HG03439 (cell line): ENCODE results near the gene MGLL.

Experiments used
- ATAC-seq: cut with Tn5 transposase; IDR thresholded peaks from one replicate; pipeline ENCODE4 v1.9.1; 2021; ENCODE audit warnings: mild to moderate bottlenecking, moderate library complexity; ENCODE audit not compliant: unreplicated experiment

MGLL gene

DNA sequence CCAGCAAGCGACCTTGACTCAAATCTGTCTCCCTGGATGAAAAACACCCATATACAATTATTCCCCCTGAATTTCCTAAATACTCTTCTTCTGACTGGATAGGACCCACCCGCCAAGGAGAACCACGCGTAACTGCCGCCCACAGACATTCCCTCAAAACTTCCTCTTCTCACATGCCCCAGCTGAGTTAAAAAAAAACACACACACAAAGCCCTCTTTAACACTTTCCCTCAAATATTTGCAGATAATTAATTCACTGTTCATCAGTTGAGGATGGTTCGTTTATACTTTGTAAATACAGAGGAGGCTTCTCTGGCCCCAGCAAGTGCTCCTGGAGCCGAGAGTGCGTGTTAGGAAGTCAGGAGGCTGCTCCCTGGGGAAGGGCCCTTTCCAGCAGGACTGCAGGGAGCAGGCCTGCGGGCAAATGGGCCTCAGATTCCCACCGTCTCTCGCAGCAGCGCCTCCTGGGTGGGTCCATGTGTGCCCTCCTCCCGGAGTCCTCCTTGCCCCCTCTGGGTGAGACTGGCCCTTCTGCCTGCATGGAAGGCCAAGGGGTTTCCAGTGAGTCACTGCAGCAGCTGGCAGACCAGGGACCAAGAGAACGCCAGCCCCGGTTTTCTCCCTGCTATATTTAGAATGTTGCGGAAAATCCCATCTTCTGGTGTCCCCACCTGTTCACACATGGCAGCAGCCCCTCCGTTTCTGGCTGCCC is 46.8 kb downstream of the MGLL start:
- no peak for ATAC-seq

DNA sequence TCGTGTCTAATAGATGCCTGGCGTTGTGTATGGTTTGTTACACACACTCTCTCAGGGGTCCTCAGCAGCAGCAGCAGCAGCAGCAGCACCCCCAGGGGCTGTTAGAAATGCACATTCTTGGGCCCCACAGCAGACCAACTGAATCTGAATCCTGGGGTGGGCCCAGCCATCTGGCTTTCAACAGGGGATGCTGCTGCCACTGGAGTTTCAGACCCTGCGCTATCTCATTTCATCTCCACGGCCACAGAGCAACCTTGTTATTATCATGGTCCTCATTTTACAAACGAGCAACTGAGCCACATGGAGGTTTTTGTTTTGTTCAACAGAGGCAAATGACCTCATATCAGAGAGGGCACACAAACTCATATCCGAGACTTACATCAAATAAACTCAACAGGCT is 47.7 kb downstream of the MGLL start:
- ATAC-seq, result no peak

DNA sequence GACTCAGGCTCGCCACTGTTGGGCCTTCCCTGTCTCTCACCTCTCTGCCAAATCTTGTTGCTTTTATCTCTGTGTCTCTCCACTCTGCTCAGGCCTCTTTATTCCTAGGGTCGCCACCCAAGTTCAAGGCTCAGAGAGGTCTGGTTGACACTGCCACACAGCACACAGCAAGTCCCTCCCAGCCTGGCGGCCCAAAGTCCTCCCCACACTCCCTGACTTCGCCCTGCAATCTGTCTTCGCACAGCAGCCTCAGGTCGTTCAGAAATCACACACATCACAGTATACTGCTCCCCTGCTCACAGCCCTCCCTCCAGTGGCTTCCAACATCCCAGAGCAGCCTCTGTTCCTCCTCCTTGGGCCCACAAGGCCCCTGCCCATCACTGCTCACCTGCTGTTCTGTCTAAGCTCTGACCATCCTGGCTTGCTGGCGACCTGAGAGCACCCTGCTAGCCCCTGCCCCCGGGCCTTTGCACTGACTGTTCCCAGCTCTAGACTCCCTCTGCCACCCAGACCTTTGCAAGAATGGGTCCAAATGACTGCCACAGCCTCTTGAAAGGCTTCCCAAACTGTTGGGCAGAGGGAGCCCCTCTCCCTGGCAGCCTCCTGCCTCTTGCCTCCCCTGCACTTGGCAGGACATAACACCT is 48.4 kb downstream of the MGLL start:
- ATAC-seq, result no peak

DNA sequence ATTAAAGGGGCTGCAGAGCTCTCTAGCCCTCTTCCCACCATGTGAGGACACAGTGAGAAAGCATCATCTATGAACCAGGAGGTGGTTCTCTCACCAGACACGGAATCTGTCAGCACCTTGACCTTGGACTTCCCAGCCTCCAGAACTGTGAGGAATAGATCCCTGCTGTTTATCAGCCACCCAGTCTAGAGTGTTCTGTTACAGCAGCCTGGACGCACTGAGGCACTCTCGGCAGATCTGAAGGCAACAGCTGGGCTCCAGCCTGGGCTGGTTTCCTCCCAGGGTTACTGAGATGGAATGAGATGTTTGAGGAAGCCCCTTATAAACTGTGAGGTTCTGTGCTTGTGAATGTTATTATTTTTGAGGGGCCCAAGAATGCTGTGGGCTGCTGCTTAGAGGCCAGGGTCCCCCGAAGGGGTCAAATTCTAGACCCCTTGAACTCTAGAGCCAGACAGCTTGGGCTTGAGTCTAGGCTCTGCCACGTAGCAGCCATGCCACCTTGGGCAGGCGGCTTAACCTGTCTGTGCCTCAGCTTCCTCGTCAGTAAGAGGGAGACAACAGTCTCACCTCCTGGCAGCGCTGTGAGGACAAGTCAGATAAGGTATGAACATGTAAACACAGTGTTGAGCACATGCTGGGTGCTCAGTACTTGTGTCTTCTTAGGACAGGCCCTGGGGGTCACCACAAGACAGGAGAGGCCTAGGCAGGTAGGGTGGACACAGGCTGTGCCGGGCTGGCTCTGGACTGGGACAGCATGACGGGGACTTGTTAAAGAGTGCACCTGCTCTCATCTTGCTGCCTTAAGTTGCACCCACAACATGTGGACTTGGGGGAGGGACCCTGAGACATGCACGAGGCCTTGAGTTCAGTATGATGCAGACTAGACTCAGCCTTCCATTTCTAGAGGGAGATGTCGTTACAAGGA is 49.2 kb downstream of the MGLL start:
- ATAC-seq, result no peak

DNA sequence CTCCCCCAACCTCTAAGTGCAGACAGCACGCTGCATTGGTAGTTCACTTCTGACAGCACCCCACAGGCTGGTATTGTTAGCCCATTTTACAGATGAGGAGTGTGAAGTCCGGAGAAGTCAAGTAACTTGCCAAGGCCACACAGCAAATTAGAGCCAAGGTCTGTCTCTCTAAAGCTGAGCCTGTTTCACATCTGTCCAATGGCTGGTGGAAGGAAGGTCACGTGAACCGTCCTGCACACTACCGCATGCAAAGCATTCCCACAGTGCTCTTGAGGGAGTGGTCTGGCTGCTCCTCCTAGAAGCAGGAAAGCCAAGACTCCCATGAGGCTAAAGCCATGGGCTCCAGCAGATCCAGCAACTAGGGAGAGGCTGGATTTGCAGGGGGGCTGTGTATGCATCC is 50.0 kb downstream of the MGLL start:
- ATAC-seq, result no peak

DNA sequence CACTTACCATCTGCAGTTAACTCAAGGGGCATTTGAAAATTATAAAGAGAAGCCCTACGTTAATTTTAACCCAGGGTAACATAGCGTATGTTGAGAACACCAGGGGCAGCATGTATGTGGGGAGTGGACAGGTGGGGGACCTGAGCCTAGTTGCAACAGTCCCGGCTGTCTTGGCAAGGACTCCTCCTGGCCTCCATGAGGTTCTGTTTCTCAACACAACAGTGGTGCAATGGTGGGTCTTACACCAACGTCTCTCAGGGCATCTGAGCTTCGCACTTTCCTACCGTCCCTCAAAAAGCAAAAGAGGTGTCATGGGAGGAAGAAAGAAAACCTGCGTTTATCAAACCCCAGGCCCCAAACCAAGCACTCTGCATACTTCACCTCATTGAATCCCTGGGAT is 50.6 kb downstream of the MGLL start:
- no peak for ATAC-seq

DNA sequence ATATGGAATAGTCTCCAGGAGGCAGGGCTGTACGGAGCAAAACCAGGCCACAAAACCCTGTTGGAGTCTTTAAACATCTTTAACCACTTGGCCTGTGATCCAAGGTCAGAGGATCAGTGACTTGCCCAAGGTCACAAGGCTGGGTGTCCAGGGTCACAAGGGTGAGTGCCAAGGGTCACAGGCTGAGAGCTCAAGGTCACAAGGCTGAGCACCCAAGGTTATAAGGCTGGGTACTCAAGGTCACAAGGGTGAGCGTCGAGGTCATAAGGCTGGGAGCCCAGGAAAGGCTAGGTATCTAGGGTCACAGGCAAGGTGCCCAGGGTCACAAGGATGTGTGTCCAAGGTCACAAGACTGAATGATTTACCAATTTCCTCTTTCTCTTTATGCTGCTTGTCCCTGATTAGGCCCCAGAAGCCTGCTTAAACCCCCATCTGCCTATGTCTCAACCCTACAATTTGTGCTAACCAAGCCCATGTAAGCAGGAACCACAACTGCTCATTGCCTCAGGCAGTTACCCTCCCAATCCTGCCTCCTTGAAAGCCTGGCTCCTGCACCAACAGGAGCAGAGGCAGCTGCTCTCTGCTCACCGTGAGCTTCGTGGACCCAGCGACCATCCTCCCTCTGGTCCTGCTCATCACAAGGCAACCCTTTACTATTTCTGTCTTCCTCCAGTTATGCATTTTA is 51.5 kb downstream of the MGLL start:
- no peak for ATAC-seq

DNA sequence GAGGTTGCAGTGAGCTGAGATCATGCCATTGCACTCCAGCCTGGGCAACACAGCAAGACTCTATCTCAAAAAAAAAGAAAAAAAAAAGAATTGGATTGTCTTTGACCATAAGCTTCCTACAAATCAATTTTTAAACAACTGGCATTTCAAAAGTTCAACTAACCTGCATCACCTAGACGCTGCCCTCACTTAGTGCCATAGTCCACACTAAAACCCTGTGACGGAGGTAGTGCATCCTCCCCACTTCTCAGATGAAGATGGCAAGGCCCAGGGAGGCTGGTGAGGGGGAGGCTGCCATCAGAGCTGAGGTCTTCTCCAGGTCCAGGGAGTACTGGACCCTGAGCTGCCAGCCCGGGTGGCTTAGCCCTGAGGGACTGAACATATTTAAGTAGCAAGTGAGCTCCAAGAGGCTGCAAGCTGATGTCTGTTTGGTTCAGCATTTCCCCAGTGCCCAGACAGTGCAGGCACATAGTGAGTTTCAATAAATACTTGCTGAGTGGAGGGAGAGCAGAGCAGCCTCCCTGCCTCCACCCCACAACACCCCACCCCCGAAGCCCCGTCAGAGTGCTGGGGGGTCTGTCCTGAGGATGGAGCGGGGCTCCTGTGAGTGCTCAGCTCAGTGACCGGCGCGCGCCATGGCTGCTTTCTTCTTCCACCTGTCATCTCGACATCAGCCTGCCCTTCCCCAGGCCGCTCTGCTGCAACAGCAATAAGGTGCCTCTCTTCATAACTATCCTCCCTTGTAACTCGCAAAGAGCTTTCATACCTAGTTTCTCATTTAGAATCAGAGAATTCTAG is 52.8 kb downstream of the MGLL start:
- no peak for ATAC-seq

DNA sequence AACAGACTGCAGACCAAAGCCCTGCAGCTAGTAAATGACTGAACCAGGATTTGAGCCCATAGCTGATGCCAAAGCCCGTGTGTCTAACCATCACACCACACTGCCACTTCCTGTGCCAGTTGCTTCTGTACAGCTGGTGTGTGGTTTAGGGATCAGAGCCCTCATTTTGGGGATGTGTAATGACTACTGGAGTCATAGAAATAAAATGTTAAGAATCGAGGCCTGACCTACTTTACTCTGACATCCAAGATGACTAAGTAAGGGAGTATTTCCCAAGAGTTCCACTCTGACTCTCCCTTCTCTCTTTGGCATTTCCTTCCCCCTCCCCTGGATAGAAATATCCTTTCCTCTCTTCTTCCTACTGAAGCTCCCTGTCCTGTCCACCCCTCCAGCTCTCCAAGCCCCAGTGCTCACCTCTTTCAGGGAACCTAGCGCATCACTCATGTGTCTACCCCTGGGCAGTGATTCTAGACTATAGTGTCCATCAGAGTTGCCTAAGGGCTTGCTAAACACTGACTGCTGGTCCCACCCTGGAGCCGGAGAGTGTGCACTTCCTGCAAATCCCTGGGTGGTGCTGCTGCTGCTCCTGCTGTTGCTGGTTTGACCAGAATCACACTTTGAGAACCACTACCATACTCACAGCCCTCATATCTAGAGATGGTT is 53.8 kb downstream of the MGLL start:
- ATAC-seq, result no peak

DNA sequence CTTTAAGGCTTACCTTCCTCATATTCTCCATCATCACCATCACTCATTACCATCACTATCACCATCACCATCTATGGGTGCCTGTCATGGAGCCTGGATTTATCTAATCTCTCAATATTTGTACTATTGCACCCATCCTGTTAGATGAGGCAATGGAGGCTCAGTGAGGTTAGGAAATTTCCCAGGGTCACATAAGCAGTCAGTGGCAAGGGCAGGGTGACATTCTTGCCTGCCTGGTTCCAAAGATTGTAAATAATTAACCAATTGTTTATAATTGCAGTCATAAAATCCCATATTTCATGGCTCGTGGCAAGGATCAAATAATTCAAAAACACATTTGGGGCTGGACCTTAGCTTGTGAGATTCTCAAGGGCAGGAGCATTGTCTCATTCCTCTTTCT is 55.2 kb downstream of the MGLL start:
- no peak for ATAC-seq

DNA sequence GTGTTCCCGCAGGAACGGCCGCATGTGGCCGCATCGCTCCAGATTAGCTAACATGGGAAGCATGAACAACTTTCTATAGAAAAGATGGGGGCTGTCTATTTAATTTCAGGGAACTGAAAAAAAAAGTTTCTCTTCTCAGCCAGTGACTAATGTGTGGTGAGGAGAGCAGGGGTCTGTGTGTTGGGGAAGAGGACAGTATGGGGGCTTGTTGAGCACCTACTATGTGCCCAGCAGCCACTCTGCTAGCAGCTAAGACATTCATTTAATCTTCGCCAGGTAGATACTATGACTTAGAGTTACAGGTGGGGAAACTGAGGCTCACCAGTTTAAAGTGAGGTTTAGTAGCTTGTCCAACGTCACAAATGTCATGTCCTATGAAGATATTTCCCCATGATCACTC is 56.6 kb downstream of the MGLL start:
- ATAC-seq, result no peak

DNA sequence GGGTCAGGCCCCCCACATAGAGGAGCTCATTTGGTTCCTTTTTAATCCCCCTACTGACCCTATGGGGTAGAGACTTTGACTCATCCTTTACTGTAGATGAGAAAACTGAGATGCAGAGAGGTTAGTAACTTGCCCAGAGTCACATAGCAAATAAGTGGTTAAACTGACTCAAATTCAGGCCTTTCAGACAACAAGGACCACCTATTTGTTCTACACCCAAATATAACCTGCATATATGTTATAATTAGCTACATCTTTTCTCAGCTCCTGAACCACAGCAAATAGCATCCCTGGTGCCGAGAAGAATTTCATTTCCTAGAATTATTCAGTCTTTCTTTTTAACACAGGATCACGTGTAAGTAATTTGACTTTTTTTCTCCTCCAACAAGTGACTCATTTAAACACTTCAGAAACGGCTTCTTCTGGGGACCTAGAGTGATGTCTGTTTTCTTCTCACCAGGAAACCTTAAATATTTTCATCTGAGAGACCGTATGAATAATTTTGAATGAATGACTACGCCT is 57.4 kb downstream of the MGLL start:
- ATAC-seq, result no peak

DNA sequence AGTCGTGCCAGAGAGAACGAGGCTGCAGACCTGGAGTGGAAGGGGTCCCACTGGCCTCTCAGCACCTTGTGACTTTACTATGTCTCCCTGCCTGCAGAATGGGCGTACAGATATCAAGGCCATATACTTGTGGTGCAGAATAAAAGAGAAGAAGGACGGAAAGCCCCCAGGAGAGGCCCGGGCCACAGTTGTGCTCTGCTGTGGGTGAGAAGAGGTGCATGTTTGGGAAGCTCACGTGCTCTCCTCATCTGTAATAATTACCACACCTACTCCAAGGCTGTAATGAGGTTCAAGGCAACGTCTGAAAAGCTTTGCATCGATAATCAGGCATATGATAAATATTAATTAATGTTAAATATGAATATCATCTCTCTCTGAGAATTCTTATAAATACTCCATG is 58.0 kb downstream of the MGLL start:
- no peak for ATAC-seq

DNA sequence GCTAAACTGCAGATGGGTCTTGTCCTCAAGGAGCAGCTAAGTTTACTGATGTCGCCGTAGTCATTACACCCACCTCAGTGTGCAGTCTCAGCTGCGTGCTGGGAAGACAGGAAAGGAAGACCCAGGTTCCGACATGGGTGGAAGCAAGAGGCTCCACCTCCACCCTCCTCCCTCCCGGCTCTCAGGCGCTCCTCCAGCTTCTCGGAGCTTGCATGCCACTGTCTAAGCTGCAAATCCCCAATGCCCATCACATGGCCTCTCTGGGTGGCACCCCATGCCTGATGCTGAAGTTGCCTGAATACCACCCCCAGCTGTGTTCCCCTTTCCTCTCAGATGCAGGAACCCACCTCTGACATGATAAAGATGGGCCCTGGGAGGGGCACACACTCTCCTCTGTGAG is 58.5 kb downstream of the MGLL start:
- no peak for ATAC-seq

DNA sequence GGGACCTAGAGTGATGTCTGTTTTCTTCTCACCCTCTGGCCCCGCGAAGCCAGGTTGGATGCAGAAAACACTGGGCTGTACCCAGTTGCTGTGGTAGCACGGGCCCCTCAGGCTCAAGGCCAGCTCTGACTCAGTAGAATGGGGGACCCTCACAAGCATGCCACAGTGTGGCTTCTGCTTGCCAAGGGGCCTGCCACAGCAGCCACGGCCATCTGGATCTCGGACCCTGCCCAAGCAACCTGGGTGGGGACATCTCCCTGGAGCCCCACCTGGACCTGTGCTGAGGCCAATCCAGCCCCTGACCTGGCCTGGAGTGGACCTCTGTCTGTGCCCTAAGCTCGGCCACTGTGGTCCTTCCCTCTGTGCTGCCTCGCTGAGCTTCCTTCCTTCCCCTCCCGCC is 59.0 kb downstream of the MGLL start:
- no peak for ATAC-seq

DNA sequence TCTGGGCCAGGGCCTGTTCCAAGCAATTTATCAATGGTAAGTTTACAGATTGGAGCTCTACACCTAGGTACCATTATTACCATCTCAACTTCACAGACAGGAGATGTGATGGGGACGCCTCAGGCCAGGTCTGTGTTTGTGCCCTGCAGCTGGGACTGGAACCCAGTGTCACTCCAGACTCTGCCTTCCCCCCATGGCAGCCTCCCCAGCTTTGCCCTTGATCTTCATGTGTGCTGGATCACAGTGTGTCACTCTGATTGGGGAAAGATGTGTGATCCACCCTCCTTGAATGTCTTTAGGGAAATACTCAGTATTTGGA is 59.6 kb downstream of the MGLL start:
- ATAC-seq, result peak; percentile 7

DNA sequence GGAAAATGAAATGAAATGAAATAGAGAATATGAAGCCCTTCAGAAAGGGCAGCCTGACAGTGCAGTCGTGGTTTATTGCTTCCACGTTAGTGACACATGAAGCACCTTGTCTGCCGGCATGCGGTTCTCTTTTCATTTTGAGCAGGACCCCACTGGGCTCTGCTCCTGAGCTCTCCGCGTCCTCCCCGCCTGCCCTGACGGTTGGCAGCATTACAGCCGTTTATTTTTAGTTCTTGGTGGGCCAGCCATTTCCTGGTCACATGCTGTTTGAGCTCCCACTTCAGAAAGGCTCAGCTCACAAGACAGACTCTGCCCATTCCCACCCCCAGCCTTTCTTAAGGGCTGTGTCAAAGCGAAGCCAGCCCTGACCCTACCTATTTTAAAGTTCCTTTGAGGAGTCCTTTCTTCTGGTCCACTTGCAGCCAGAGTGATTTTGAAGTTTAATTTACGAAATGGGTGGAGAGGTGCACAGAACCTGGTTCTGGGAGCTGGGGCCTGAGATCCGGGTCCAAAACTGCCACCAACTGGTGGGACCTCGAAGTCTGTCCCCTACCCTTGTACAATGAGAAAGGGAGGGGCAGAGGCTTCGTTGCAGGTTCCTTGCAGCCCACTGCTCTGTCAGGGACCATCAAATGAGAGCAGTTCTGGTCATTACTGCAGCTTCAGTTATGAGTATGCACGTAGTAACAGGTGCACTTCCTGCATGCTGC is 60.1 kb downstream of the MGLL start:
- ATAC-seq, result peak; percentile 52

DNA sequence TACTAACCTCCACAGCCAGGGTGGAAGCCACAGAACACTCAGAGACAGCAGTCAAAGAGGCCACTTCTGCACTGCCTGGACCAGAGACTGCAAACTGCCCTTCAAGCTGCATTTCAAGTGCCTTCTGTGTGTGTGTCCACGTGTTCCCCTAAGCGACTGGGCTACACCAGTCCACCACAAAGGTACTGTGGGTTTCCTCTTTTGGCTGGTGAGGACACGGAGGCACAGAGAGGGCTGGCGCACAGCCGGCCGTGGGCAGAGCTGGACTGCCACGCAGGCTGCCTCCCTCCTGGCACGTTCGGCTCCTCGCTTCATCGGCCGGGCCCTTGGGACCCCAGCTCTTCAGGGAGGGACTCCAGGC is 60.9 kb downstream of the MGLL start:
- no peak for ATAC-seq

DNA sequence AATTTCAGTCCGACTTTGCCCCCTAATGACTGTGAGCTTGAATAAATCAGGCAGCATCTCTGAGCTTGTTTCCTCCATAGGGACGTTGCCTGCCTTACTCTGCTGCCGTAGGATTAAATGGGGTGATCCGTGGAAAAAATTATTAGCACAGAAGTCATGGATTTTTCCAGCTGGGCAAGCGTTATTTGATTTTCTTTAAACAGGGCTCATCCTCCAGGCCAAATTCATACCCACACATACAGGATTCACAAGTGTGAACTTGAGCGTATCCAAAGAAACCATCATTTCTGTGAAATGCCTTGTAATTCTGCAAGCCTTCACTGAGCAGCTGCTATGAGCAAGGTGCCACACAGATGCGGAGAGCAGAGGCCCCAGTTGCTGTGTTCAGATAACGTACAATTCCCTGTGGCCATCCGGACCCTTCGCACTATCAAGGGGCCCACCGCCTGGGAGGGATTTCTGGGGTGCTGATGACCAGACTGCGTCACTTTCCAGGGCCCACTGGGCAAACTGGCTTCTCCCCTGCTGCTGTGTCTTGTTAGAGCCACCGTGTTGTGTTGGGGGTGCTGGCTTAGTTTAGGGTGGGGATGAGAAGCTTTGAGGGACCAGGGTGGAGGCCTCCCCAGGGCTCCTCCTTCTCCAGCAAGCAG is 61.4 kb downstream of the MGLL start:
- ATAC-seq, result no peak
